Measurements from ENCODE around the gene ITGA4. TPM values are rescaled to one million over a fixed set of nuclear protein-coding genes. Genes with fewer than 3 reads are reported as not detected.

The ITGA4 gene
- polyA plus RNA-seq, 4 donors, result 32.8 to 178 (median 38.1) TPM

- DNase-seq (ENCODE audit: low read depth in 4 of 4, low spot score in 3 of 4), result no peak
These were observed 28.4 kb downstream of the ITGA4 start for GRCh38 chr2:181485638-181485946.

GRCh38 chr2:181499231-181499630, 42.0 kb downstream of the ITGA4 start:
- no peak for DNase-seq (ENCODE audit: low read depth in 4 of 4, low spot score in 3 of 4)

GRCh38 chr2:181500201-181500600, 43.0 kb downstream of the ITGA4 start:
- DNase-seq (ENCODE audit: low read depth in 4 of 4, low spot score in 3 of 4), result no peak

- DNase-seq (ENCODE audit: low read depth in 4 of 4, low spot score in 3 of 4), result no peak
These were observed 58.5 kb downstream of the ITGA4 start for GRCh38 chr2:181515719-181516118.

- DNase-seq (ENCODE audit: low read depth in 4 of 4, low spot score in 3 of 4), result no peak
These were observed 59.8 kb downstream of the ITGA4 start for GRCh38 chr2:181516992-181517391.

GRCh38 chr2:181517685-181518301, 60.6 kb downstream of the ITGA4 start:
- DNase-seq (ENCODE audit: low read depth in 4 of 4, low spot score in 3 of 4), result no peak

- DNase-seq (ENCODE audit: low read depth in 4 of 4, low spot score in 3 of 4), result no peak
These were observed 63.1 kb downstream of the ITGA4 start for GRCh38 chr2:181520253-181520652.

GRCh38 chr2:181523756-181524155, 66.6 kb downstream of the ITGA4 start:
- DNase-seq (ENCODE audit: low read depth in 4 of 4, low spot score in 3 of 4), result no peak

GRCh38 chr2:181526014-181526413, 68.8 kb downstream of the ITGA4 start:
- DNase-seq (ENCODE audit: low read depth in 4 of 4, low spot score in 3 of 4), result no peak

GRCh38 chr2:181527058-181527457, 69.9 kb downstream of the ITGA4 start:
- no peak for DNase-seq (ENCODE audit: low read depth in 4 of 4, low spot score in 3 of 4)

GRCh38 chr2:181528441-181528840, 71.3 kb downstream of the ITGA4 start:
- DNase-seq (ENCODE audit: low read depth in 4 of 4, low spot score in 3 of 4), result no peak

GRCh38 chr2:181536730-181537129, 79.5 kb downstream of the ITGA4 start:
- DNase-seq (ENCODE audit: low read depth in 4 of 4, low spot score in 3 of 4), result no peak

- no peak for DNase-seq (ENCODE audit: low read depth in 4 of 4, low spot score in 3 of 4)
These were observed 83.2 kb downstream of the ITGA4 start for GRCh38 chr2:181540421-181540820.

- DNase-seq (ENCODE audit: low read depth in 4 of 4, low spot score in 3 of 4), result no peak
These were observed 85.0 kb downstream of the ITGA4 start for GRCh38 chr2:181542170-181542569.

GRCh38 chr2:181546086-181546485, 88.9 kb downstream of the ITGA4 start:
- no peak for DNase-seq (ENCODE audit: low read depth in 4 of 4, low spot score in 3 of 4)

- no peak for DNase-seq (ENCODE audit: low read depth in 4 of 4, low spot score in 3 of 4)
These were observed 95.6 kb downstream of the ITGA4 start for GRCh38 chr2:181552808-181553207.

GRCh38 chr2:181553244-181553643, 96.1 kb downstream of the ITGA4 start:
- no peak for DNase-seq (ENCODE audit: low read depth in 4 of 4, low spot score in 3 of 4)

- DNase-seq (ENCODE audit: low read depth in 4 of 4, low spot score in 3 of 4), result no peak
These were observed 97.1 kb downstream of the ITGA4 start for GRCh38 chr2:181554061-181554830.

- no peak for DNase-seq (ENCODE audit: low read depth in 4 of 4, low spot score in 3 of 4)
These were observed 101.2 kb downstream of the ITGA4 start for GRCh38 chr2:181558371-181558770.

- DNase-seq (ENCODE audit: low read depth in 4 of 4, low spot score in 3 of 4), result no peak
These were observed 106.0 kb downstream of the ITGA4 start for GRCh38 chr2:181563101-181563692.

GRCh38 chr2:181566334-181567032, 109.3 kb downstream of the ITGA4 start:
- no peak for DNase-seq (ENCODE audit: low read depth in 4 of 4, low spot score in 3 of 4)

GRCh38 chr2:181570059-181570458, 112.9 kb downstream of the ITGA4 start:
- DNase-seq (ENCODE audit: low read depth in 4 of 4, low spot score in 3 of 4), result no peak

Measured in left renal pelvis (tissue), 4 donors.